Prostate gland (tissue), 2 donors: ENCODE results near the gene ADAMTS17.

Experiments used
- POLR2AphosphoS5 ChIP-seq: sonication (generic); formaldehyde crosslinking; IDR thresholded peaks from one replicate; pipeline ENCODE4 v1.6.1; 2017; ENCODE audit warnings: antibody characterized with exemption
- TF ChIP-seq, protein P1 (sequence below), 4 experiments: fragments of 200-600 bp in 2 of 4; fragments of 450-650 bp in 2 of 4; sonication (generic) in 2 of 4; IDR thresholded peaks; 1 replicate in 3 of 4; 2 replicates in 1 of 4; pipeline ENCODE4 v1.5.1; 2016 to 2019; ENCODE audit warnings: antibody characterized with exemption in 4 of 4, mild to moderate bottlenecking in 2 of 4, moderate library complexity in 2 of 4

DNA sequence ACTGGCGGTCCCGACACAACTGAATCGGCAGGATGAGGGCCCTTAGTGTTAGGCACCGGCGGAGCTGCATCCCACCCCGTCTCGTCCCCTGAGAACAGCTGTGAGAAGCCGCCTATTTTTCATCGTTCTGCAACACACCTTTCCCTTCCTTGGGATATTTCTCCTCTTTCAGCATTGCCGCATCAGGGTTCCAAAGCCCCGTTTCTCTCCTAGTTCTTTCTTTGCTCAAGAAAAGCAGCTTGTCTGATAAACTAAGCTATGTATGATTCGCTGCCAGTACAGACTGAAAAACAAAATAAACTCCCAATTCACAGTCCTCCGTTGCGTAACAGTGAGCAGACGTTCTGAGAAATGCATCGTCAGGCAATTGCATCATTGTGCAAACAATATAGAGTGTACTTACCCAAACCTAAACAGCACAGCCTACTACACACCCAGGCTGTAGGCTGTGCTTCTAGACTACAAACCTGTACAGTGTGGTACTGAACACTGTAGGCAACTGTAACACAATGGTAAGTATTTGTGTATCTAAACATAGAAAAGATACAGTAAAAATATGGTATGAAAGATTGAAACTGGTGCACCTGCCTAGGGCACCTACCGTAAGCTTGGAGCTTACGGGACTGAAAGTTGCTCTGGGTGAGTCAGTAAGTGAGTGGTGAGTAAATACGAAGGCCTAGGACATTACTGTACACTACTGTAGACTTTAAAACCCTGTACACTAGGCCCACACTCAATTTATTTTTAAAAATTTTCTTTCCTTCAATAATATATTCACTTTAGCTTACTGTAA lies 8.9 kb upstream of the ADAMTS17 start:
- TF ChIP-seq, protein P1, sequence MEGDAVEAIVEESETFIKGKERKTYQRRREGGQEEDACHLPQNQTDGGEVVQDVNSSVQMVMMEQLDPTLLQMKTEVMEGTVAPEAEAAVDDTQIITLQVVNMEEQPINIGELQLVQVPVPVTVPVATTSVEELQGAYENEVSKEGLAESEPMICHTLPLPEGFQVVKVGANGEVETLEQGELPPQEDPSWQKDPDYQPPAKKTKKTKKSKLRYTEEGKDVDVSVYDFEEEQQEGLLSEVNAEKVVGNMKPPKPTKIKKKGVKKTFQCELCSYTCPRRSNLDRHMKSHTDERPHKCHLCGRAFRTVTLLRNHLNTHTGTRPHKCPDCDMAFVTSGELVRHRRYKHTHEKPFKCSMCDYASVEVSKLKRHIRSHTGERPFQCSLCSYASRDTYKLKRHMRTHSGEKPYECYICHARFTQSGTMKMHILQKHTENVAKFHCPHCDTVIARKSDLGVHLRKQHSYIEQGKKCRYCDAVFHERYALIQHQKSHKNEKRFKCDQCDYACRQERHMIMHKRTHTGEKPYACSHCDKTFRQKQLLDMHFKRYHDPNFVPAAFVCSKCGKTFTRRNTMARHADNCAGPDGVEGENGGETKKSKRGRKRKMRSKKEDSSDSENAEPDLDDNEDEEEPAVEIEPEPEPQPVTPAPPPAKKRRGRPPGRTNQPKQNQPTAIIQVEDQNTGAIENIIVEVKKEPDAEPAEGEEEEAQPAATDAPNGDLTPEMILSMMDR (IDR thresholded peaks at IDR 0.05): no peak
- peak; percentile 84 for TF ChIP-seq POLR2AphosphoS5
